CD14-positive monocyte (primary cell): ENCODE results near the gene FBN1. TPM values are rescaled to one million over a fixed set of nuclear protein-coding genes. Genes with fewer than 3 reads are reported as not detected.

ENCODE experiments used
- DNase-seq, 3 donors: peaks; one replicate each; pipeline ENCODE4 v3.0.0-alpha.2; 2011 to 2022
- H2AFZ ChIP-seq: 2 replicates; pipeline ENCODE4 v1.6.0; 2012; ENCODE audit warnings: mild to moderate bottlenecking, low read depth, low read length, inconsistent platforms; ENCODE audit not compliant: insufficient read depth, poor library complexity, severe bottlenecking
- H3K27ac ChIP-seq, 2 donors: 1 replicate in 1 of 2; 2 replicates in 1 of 2; pipeline ENCODE4 v1.5.1; 2012 to 2013; ENCODE audit warnings: low read length in 2 of 2, control low read depth in 1 of 2, inconsistent platforms in 1 of 2, low read depth in 1 of 2, mild to moderate bottlenecking in 1 of 2
- H3K27me3 ChIP-seq, 2 donors: one replicate each; pipeline versions ENCODE4 v1.6.0 to v1.6.1; 2011 to 2013; ENCODE audit warnings: low read length in 2 of 2; ENCODE audit not compliant: control insufficient read depth in 2 of 2, insufficient read depth in 2 of 2
- H3K36me3 ChIP-seq, 2 donors: replicated peaks in 1 of 2; 1 replicate in 1 of 2; 2 replicates in 1 of 2; pipeline versions ENCODE4 v1.5.1 to v1.6.1; 2012 to 2013; ENCODE audit warnings: low read length in 2 of 2, control low read depth in 1 of 2, inconsistent platforms in 1 of 2, mild to moderate bottlenecking in 1 of 2; ENCODE audit not compliant: insufficient read depth in 2 of 2, control insufficient read depth in 1 of 2
- H3K4me1 ChIP-seq, 2 donors: 1 replicate in 1 of 2; 2 replicates in 1 of 2; pipeline versions ENCODE4 v1.5.1 to v1.6.1; 2012 to 2013; ENCODE audit warnings: low read length in 2 of 2, control low read depth in 1 of 2, inconsistent platforms in 1 of 2, mild to moderate bottlenecking in 1 of 2, moderate library complexity in 1 of 2; ENCODE audit not compliant: insufficient read depth in 2 of 2, control insufficient read depth in 1 of 2
- H3K4me2 ChIP-seq: replicated peaks from 2 replicates; pipeline ENCODE3; 2012; ENCODE audit warnings: low read length, moderate library complexity, mild to moderate bottlenecking; ENCODE audit not compliant: poor library complexity, severe bottlenecking; ENCODE audit errors: extremely low read depth
- H3K4me3 ChIP-seq, 3 experiments: fragments of 200-600 bp in 1 of 3; sonication (generic) in 1 of 3; replicated peaks in 1 of 3; 1 replicate in 2 of 3; 2 replicates in 1 of 3; pipeline ENCODE4 v1.5.1; 2011 to 2013; ENCODE audit warnings: low read length in 3 of 3, mild to moderate bottlenecking in 3 of 3, control low read depth in 2 of 3, low read depth in 2 of 3, inconsistent platforms in 1 of 3, moderate library complexity in 1 of 3
- H3K79me2 ChIP-seq: 2 replicates; pipeline ENCODE4 v1.6.0; 2012; ENCODE audit warnings: mild to moderate bottlenecking, control low read depth, inconsistent platforms, low read length, moderate library complexity; ENCODE audit not compliant: insufficient read depth
- H3K9ac ChIP-seq: 2 replicates; pipeline ENCODE4 v1.6.0; 2017; ENCODE audit warnings: low read length, mild to moderate bottlenecking; ENCODE audit not compliant: insufficient read depth, poor library complexity, severe bottlenecking
- H3K9me3 ChIP-seq, 2 donors: replicated peaks in 1 of 2; 1 replicate in 1 of 2; 2 replicates in 1 of 2; pipeline versions ENCODE4 v1.5.1 to v1.6.1; 2012 to 2013; ENCODE audit warnings: low read length in 2 of 2, control low read depth in 1 of 2; ENCODE audit not compliant: control insufficient read depth in 1 of 2, insufficient read depth in 1 of 2
- H4K20me1 ChIP-seq: 2 replicates; pipeline ENCODE4 v1.6.0; 2012; ENCODE audit warnings: mild to moderate bottlenecking, low read length, control low read depth, moderate library complexity; ENCODE audit not compliant: insufficient read depth
- H3K27ac Mint-ChIP-seq, 7 donors: one replicate each; pipeline ENCODE4 v1.8.0; 2020; ENCODE audit warnings: mild to moderate bottlenecking in 7 of 7, mixed read lengths in 7 of 7, moderate library complexity in 6 of 7, inconsistent platforms in 2 of 7
- H3K27me3 Mint-ChIP-seq, 3 donors: one replicate each; pipeline ENCODE4 v1.8.0; 2021 to 2022; ENCODE audit warnings: low read depth in 3 of 3, mild to moderate bottlenecking in 3 of 3, mixed read lengths in 3 of 3, moderate library complexity in 3 of 3, inconsistent platforms in 1 of 3
- H3K36me3 Mint-ChIP-seq, 2 donors: one replicate each; pipeline ENCODE4 v1.8.0; 2020; ENCODE audit warnings: mixed read lengths in 2 of 2, inconsistent platforms in 1 of 2, mild to moderate bottlenecking in 1 of 2
- H3K4me1 Mint-ChIP-seq: one replicate; pipeline ENCODE4 v1.8.0; 2020; ENCODE audit warnings: mild to moderate bottlenecking, mixed read lengths
- H3K4me3 Mint-ChIP-seq, 2 donors: one replicate each; pipeline ENCODE4 v1.8.0; 2020; ENCODE audit warnings: mild to moderate bottlenecking in 2 of 2, mixed read lengths in 2 of 2, moderate library complexity in 1 of 2
- H3K9me3 Mint-ChIP-seq, 7 donors: one replicate each; pipeline ENCODE4 v1.8.0; 2020 to 2022; ENCODE audit warnings: mixed read lengths in 7 of 7, mild to moderate bottlenecking in 6 of 7, moderate library complexity in 6 of 7, inconsistent platforms in 2 of 7
- WGBS: methylation state at CpG from one replicate; pipeline ENCODE4 v1.1.5; 2013; ENCODE audit warnings: missing lambda C conversion rate; ENCODE audit not compliant: insufficient coverage; 5-methylcytosine and 5-hydroxymethylcytosine counted together
- intact Hi-C, 2 donors: fragments of 100-400 bp; cut with micrococcal nuclease; formaldehyde crosslinking; loops; one replicate each; pipeline versions ENCODE4 v1.15.0 to v1.15.1; 2023
- polyA plus RNA-seq, 3 donors: library from polyadenylated mRNA; depleted of rRNA in 1 of 3; unstranded in 2 of 3; stranded (reverse) in 1 of 3; fragments of 300-500 nt in 2 of 3; fragments of >200 nt in 1 of 3; fragmentation: Illumina TruSeq in 2 of 3; gene quantifications; 1 replicate in 2 of 3; 2 replicates in 1 of 3; pipeline ENCODE4 v1.2.3, GENCODE V29; 2012 to 2021
- TF ChIP-seq, protein P1 (sequence below): fragments of 200-600 bp; IDR thresholded peaks from one replicate; pipeline ENCODE4 v1.8.0; 2022; ENCODE audit warnings: antibody characterized with exemption, mild to moderate bottlenecking

FBN1 gene
- polyA plus RNA-seq, 3 donors = 0.29 TPM; not detected in 2

- peaks cover 2% of the 10 kb centered on the region for H3K4me1 Mint-ChIP-seq
- H3K79me2 ChIP-seq = no peaks in the 10 kb centered on the region
- TF ChIP-seq, protein P1, sequence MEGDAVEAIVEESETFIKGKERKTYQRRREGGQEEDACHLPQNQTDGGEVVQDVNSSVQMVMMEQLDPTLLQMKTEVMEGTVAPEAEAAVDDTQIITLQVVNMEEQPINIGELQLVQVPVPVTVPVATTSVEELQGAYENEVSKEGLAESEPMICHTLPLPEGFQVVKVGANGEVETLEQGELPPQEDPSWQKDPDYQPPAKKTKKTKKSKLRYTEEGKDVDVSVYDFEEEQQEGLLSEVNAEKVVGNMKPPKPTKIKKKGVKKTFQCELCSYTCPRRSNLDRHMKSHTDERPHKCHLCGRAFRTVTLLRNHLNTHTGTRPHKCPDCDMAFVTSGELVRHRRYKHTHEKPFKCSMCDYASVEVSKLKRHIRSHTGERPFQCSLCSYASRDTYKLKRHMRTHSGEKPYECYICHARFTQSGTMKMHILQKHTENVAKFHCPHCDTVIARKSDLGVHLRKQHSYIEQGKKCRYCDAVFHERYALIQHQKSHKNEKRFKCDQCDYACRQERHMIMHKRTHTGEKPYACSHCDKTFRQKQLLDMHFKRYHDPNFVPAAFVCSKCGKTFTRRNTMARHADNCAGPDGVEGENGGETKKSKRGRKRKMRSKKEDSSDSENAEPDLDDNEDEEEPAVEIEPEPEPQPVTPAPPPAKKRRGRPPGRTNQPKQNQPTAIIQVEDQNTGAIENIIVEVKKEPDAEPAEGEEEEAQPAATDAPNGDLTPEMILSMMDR = no peak
- H3K4me1 ChIP-seq = peaks cover 0 to 3% of the 10 kb centered on the region in 2 donors
- DNase-seq = no peak
- H3K27ac ChIP-seq = no peak overlapping the region
- H3K4me3 Mint-ChIP-seq = no peak overlapping the region
- H3K27me3 ChIP-seq = no peaks in the 10 kb centered on the region
- H2AFZ ChIP-seq = no peak overlapping the region
- H3K27me3 Mint-ChIP-seq = no peaks in the 10 kb centered on the region
- no peaks in the 10 kb centered on the region for H3K36me3 Mint-ChIP-seq
- H4K20me1 ChIP-seq = no peaks in the 10 kb centered on the region
- H3K36me3 ChIP-seq = no peaks in the 10 kb centered on the region
- no peak overlapping the region for H3K27ac Mint-ChIP-seq
- peaks cover 0 to 2% (median 0%) of the 10 kb centered on the region in 7 donors for H3K9me3 Mint-ChIP-seq
- no peak overlapping the region for H3K9ac ChIP-seq
- intact Hi-C loops = no loop called here
- no peak overlapping the region for H3K4me3 ChIP-seq
- no peak overlapping the region for H3K4me2 ChIP-seq
- 90% methylated on average over 2 of the region's 6 CpGs for WGBS
- H3K9me3 ChIP-seq = no peaks in the 10 kb centered on the region
Measured at GRCh38 chr15:48477795-48478360, 167.6 kb downstream of the FBN1 start.

- 100% methylated on average over 1 of the region's 2 CpGs for WGBS
- no peak overlapping the region for H3K27ac Mint-ChIP-seq
Measured at GRCh38 chr15:48475600-48476395, 169.7 kb downstream of the FBN1 start.

More at GRCh38 chr15:48475600-48476395, 169.7 kb downstream of the FBN1 start:
- DNase-seq = no peak
- H4K20me1 ChIP-seq = no peaks in the 10 kb centered on the region
- H3K27me3 ChIP-seq = no peaks in the 10 kb centered on the region
- H3K4me2 ChIP-seq = no peak overlapping the region
- H3K4me1 ChIP-seq = peaks cover 6 to 8% of the 10 kb centered on the region in 2 donors
- Mint-ChIP-seq H3K4me1 (peaks cover 8% of the 10 kb centered on the region), H3K27me3 (no peaks in the 10 kb centered on the region), H3K36me3 (no peaks in the 10 kb centered on the region), H3K4me3 (no peak overlapping the region), H3K9me3 (peaks cover 0 to 7% (median 0%) of the 10 kb centered on the region in 7 donors)
- H3K4me3 ChIP-seq = no peak overlapping the region
- H3K27ac ChIP-seq = no peak overlapping the region
- TF ChIP-seq, protein P1 = no peak
- no peaks in the 10 kb centered on the region for H3K9me3 ChIP-seq
- intact Hi-C loops = no loop called here
- no peaks in the 10 kb centered on the region for H3K36me3 ChIP-seq
- no peaks in the 10 kb centered on the region for H3K79me2 ChIP-seq
- H3K9ac ChIP-seq = no peak overlapping the region
- H2AFZ ChIP-seq = no peak overlapping the region
